22Rv1 (cell line): ENCODE data around the gene ALDH1A2.

ENCODE experiments used
- H3K27ac ChIP-seq: fragments of 450-650 bp; 2 replicates; pipeline ENCODE4 v1.5.1; 2017
- ZFX ChIP-seq: fragments of 450-650 bp; IDR thresholded peaks from 2 replicates; pipeline ENCODE4 v1.6.1; 2017; ENCODE audit warnings: antibody characterized with exemption, borderline replicate concordance
- TF ChIP-seq, protein P1 (sequence below): fragments of 450-650 bp; IDR thresholded peaks from 2 replicates; pipeline ENCODE4 v1.5.1; 2017; ENCODE audit warnings: mild to moderate bottlenecking

Gene ALDH1A2

GRCh38 chr15:57923750-57924149 lies 141.8 kb downstream of the ALDH1A2 start:
- no peak overlapping the region for H3K27ac ChIP-seq
- TF ChIP-seq, protein P1, sequence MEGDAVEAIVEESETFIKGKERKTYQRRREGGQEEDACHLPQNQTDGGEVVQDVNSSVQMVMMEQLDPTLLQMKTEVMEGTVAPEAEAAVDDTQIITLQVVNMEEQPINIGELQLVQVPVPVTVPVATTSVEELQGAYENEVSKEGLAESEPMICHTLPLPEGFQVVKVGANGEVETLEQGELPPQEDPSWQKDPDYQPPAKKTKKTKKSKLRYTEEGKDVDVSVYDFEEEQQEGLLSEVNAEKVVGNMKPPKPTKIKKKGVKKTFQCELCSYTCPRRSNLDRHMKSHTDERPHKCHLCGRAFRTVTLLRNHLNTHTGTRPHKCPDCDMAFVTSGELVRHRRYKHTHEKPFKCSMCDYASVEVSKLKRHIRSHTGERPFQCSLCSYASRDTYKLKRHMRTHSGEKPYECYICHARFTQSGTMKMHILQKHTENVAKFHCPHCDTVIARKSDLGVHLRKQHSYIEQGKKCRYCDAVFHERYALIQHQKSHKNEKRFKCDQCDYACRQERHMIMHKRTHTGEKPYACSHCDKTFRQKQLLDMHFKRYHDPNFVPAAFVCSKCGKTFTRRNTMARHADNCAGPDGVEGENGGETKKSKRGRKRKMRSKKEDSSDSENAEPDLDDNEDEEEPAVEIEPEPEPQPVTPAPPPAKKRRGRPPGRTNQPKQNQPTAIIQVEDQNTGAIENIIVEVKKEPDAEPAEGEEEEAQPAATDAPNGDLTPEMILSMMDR, result no peak
- no peak for TF ChIP-seq ZFX

- TF ChIP-seq ZFX, result no peak
- TF ChIP-seq, protein P1, result no peak
- no peak overlapping the region for H3K27ac ChIP-seq
These were observed 142.2 kb downstream of the ALDH1A2 start for GRCh38 chr15:57923306-57923705.

DNA sequence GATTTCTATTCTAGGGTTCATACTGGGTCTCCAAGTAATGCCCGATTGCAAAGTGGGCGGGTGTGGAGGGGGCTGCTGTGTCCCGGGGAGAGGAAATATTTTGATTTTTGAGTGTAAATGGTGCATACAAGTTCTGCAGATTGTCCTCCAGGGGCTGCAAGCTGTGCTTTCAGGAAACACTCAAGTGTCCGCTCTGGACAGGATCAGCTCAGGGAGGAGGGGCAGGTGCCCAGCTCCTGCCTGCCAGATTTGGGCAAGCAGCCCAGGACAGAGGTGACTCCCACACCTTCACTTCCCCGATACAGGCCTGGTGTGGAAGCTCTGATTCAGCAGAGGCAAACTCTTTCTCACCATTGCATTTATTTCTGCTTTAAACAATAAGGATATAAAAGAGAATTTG lies 142.7 kb downstream of the ALDH1A2 start:
- no peak overlapping the region for H3K27ac ChIP-seq
- TF ChIP-seq ZFX, result no peak
- TF ChIP-seq, protein P1, result no peak

- no peak overlapping the region for H3K27ac ChIP-seq
- no peak for TF ChIP-seq ZFX
- TF ChIP-seq, protein P1, result no peak
These were observed 144.1 kb downstream of the ALDH1A2 start for GRCh38 chr15:57921371-57921770.

GRCh38 chr15:57920911-57921310 lies 144.6 kb downstream of the ALDH1A2 start:
- TF ChIP-seq, protein P1, result no peak
- no peak for TF ChIP-seq ZFX
- H3K27ac ChIP-seq, result no peak overlapping the region

- no peak overlapping the region for H3K27ac ChIP-seq
- no peak for TF ChIP-seq ZFX
- TF ChIP-seq, protein P1, result no peak
These were observed 145.8 kb downstream of the ALDH1A2 start for GRCh38 chr15:57919754-57920153.

- H3K27ac ChIP-seq, result no peak overlapping the region
- TF ChIP-seq, protein P1, result no peak
- no peak for TF ChIP-seq ZFX
These were observed 147.5 kb downstream of the ALDH1A2 start for GRCh38 chr15:57917998-57918397.

- TF ChIP-seq, protein P1, result no peak
- no peak for TF ChIP-seq ZFX
- no peak overlapping the region for H3K27ac ChIP-seq
These were observed 148.8 kb downstream of the ALDH1A2 start for GRCh38 chr15:57916695-57917094.
